ENCODE results near the gene COMMD10.

Gene COMMD10

DNA sequence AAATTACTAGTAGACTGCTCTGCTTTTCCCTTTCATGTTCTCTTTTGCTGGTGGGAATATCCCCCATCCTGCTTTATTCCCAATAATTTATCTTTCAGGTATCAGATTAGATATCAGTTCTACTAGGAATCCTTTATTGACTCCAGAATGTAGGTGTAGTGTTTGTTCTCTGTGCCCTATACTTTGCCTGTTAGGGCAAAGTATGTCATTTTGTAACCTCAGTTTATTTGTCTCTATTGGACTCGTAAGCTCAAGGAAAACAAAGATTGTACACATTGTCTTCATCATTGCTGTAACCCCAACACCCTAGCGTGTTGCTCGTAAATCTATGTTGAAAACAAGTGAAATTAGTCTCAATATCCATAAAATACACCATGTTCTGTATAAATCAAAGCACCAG, 190.5 kb downstream of the COMMD10 start:
- Mint-ChIP-seq H3K27me3 (no peaks in the 10 kb centered on the region), H3K9me3 (peaks cover 38% of the 10 kb centered on the region), H3K4me1 (ENCODE audit: low read depth) (peaks cover 8% of the 10 kb centered on the region), H3K36me3 (ENCODE audit: low read depth) (peaks cover 58% of the 10 kb centered on the region), H3K27ac (no peak overlapping the region), H3K4me3 (no peak overlapping the region)

DNA sequence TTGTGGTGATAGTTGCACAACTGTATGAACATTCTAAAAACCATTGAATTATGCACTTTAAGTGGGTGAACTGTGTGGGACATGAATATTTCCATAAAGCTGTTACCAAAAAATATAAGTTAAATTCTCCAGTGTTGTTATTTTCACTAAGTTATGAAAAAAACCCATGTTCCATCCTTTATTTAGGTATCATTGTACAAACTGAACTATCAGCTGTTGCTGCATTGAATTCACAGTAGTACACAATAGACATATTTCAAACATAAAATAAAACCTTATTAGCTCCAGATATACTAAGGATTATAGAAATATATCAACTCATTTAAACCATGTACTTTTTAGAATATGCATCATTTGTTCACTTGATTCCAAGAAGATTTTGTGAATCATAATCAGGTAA, 192.1 kb downstream of the COMMD10 start:
- peaks cover 13% of the 10 kb centered on the region for H3K4me1 Mint-ChIP-seq (ENCODE audit: low read depth)
- peaks cover 40% of the 10 kb centered on the region for H3K9me3 Mint-ChIP-seq
- H3K27ac Mint-ChIP-seq = no peak overlapping the region
- peaks cover 49% of the 10 kb centered on the region for H3K36me3 Mint-ChIP-seq (ENCODE audit: low read depth)
- no peaks in the 10 kb centered on the region for H3K27me3 Mint-ChIP-seq
- H3K4me3 Mint-ChIP-seq = no peak overlapping the region

DNA sequence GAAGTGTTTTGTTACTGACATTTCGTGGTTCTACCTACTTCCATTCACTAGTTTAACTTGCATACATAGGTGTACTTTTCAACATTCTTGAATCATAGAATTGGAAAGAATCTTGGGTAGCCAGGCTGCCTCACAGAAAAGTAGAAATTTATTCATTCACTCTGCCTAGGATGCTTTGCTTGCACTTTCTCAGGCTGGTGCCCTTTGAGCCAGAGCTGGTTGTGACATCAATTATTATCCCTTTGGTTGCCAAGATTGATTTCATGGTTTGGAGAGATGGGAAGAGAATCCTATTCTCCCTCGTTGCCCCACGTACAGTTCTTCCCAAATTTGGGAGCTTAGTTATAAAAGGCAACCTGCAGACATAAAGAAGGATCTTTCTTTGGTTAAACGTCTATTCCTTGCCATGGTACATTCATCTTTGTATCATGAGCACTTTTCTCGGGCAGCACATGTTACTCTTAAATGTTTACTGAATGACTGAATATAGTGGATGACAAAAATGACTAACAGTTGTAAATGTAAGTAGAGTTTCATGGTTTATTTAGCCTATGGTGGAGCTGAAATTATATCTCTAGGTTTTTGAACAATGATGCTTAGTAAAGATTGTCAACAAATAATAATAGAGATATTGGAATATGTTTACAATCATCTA, 195.5 kb downstream of the COMMD10 start:
- H3K36me3 Mint-ChIP-seq (ENCODE audit: low read depth) = peaks cover 51% of the 10 kb centered on the region
- peaks cover 32% of the 10 kb centered on the region for H3K9me3 Mint-ChIP-seq
- H3K4me1 Mint-ChIP-seq (ENCODE audit: low read depth) = peaks cover 13% of the 10 kb centered on the region
- no peaks in the 10 kb centered on the region for H3K27me3 Mint-ChIP-seq
- H3K27ac Mint-ChIP-seq = no peak overlapping the region
- no peak overlapping the region for H3K4me3 Mint-ChIP-seq

DNA sequence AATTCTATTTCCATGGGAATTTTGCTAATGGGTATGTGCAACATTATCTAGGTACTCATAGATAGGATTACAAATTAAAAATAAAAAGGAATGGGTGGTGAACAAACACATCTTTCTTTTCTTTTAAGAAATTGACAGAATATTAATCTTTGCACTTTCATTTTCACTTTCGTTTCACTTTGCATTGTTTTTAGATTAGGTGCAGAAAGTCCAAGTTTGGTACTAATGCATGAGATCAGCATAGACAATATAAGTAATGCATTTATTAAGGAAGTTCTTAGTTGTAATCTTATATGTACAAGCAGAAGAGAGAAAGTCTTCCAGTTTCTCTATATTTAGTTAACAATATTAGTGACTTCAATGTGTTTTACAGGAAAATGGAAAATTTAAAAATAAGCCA, 196.5 kb downstream of the COMMD10 start:
- Mint-ChIP-seq H3K9me3 (peaks cover 37% of the 10 kb centered on the region), H3K27ac (no peak overlapping the region), H3K36me3 (ENCODE audit: low read depth) (peaks cover 52% of the 10 kb centered on the region), H3K27me3 (no peaks in the 10 kb centered on the region), H3K4me3 (no peak overlapping the region), H3K4me1 (ENCODE audit: low read depth) (peaks cover 13% of the 10 kb centered on the region)

DNA sequence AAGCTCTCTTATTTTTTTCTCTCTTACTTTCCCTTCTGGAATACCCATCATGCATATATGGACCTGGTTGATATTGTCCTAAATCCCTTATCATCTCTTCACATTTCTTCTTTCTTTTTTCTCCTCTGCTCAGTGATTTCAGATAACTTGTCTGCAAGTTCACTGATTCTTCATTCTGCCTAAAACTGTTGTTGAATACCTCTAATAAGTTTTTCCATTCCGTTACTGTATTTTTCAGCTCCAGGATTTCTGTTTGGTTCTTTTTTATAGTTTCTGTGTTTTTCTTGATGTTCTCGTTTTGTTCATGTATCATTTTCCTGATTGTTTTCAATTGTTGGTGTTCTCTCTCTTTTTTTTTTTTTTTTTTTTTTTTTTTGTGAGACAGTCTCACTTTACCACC, 203.7 kb downstream of the COMMD10 start:
- H3K4me3 Mint-ChIP-seq = no peak overlapping the region
- H3K27me3 Mint-ChIP-seq = no peaks in the 10 kb centered on the region
- peaks cover 82% of the 10 kb centered on the region for H3K36me3 Mint-ChIP-seq (ENCODE audit: low read depth)
- no peaks in the 10 kb centered on the region for H3K4me1 Mint-ChIP-seq (ENCODE audit: low read depth)
- no peak overlapping the region for H3K27ac Mint-ChIP-seq
- H3K9me3 Mint-ChIP-seq = peaks cover 36% of the 10 kb centered on the region

DNA sequence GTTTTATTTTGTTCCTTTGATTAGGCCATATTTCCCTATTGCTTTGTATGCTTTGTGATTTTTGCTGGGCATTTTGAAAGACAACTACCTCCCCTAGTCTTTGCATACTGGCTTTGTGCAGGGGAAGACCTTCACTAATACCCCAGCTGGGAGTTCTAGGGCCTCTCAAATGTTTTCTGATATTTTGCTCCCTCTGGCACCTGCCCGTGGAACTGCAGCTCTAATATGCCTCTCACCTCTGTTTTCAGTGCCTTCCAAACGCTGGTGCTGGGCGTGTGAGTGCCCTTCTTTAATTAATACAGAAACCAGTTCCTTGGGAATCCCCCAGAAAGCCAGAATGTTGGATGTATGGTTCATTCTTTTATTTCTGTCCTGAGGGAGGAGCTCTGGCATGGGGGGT, 204.5 kb downstream of the COMMD10 start:
- H3K9me3 Mint-ChIP-seq = peaks cover 36% of the 10 kb centered on the region
- H3K27ac Mint-ChIP-seq = no peak overlapping the region
- H3K36me3 Mint-ChIP-seq (ENCODE audit: low read depth) = peaks cover 83% of the 10 kb centered on the region
- H3K27me3 Mint-ChIP-seq = no peaks in the 10 kb centered on the region
- H3K4me3 Mint-ChIP-seq = no peak overlapping the region
- H3K4me1 Mint-ChIP-seq (ENCODE audit: low read depth) = no peaks in the 10 kb centered on the region

DNA sequence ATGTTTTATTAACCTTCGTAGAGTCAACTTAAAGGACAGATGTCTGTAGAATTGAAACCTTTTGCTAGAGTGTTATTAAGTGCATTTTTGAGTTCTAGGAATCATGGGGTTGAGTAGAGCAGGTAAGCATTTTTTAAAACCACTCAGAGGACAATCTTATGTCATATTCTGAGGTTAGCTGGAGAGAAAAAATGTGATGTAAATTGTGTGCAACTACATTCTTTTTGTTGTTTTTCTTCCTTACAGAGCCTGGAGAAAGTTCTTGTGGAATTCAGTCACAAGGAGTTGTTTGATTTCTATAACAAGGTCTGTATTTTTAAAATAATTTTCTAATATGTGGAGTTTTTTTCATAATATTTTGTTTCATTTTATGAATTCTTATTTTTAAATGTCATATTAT, 206.4 kb downstream of the COMMD10 start:
- Mint-ChIP-seq H3K27me3 (no peaks in the 10 kb centered on the region), H3K9me3 (peaks cover 30% of the 10 kb centered on the region)

DNA sequence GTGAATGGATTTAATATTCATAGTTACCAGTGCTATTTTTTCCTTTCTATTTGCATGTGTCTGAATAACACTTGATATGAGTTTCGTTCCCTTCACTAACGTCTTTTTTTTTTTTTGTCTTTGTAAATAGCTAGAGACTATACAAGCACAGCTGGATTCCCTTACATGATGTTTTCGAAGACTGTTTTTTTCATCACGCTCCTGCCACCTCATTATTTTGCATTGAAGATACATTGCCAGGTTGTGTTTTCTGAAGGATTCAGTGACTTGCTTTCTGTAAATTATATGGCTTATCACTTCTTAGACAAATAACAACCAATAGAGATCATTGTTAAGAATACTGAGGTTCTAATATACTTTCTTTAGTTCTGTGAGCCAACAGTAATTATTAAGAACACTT, 207.5 kb downstream of the COMMD10 start:
- Mint-ChIP-seq H3K9me3 (peaks cover 30% of the 10 kb centered on the region), H3K36me3 (ENCODE audit: low read depth) (peaks cover 83% of the 10 kb centered on the region), H3K4me3 (no peak overlapping the region), H3K27me3 (no peaks in the 10 kb centered on the region), H3K4me1 (ENCODE audit: low read depth) (no peaks in the 10 kb centered on the region), H3K27ac (no peak overlapping the region)

More for the DNA sequence above, 206.4 kb downstream of the COMMD10 start:
- Mint-ChIP-seq H3K27ac (no peak overlapping the region), H3K4me1 (ENCODE audit: low read depth) (no peaks in the 10 kb centered on the region), H3K36me3 (ENCODE audit: low read depth) (peaks cover 83% of the 10 kb centered on the region), H3K4me3 (no peak overlapping the region)

DNA sequence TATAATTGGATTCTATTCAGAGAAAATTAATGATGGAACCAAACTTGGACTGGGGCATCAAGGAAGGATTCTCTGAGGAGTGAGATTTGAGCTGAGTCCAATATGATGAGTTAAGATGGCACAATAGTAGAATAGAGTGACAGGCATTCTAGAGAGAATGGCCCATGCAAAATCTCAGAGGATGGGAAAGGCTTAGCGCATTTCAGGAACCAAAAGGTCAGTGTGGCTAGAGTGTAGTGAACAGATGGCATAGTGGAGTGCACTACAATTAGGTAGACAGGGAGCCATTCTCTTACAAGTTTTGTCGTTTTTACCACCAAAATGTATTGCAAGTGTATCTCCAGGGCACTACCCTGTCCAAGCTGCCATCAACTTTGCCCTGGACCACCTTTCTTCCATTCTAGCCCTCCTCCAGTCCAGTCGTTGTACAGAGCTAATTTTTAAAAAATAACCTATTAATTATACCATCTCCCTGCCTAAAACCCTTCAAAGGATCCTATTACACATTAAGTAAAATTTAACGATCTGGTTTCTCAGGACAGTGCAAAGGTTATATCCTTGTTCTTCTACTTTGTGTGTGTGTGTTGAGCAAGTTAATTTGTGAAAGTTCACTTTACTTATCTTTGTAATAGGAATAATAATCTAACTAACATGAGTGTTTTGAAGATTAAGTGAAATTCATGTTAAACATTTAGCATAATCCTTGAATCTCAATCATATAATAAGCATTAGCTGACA, 211.7 kb downstream of the COMMD10 start:
- Mint-ChIP-seq H3K27me3 (no peaks in the 10 kb centered on the region), H3K4me3 (no peak overlapping the region), H3K9me3 (peaks cover 28% of the 10 kb centered on the region), H3K36me3 (ENCODE audit: low read depth) (peaks cover 86% of the 10 kb centered on the region), H3K27ac (no peak overlapping the region), H3K4me1 (ENCODE audit: low read depth) (no peaks in the 10 kb centered on the region)

DNA sequence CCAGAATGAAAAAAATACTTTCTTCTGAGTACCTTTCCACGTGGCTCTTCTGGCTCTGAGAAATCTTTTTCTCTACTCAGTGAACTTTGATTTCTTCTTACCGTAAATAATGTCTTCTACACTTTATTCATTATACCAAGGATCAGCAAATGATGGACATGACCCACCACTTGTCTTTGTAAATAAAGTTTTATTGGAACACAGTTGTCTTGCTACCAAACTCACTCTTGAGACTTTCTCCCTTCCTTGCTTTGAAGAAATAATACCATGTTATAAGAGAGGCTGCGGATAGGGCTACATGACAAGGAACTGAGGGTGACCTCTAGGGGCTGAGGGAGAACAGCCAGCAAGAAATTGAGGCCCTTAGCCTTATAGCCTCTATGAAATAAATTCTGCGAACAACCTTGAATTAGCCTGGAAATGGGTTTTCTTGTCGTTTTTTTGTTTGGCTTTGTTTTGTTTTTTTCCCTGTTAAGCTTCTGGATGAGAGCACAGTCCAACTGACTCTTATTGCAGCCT, 212.5 kb downstream of the COMMD10 start:
- H3K27me3 Mint-ChIP-seq = no peaks in the 10 kb centered on the region
- H3K36me3 Mint-ChIP-seq (ENCODE audit: low read depth) = peaks cover 87% of the 10 kb centered on the region
- H3K9me3 Mint-ChIP-seq = peaks cover 27% of the 10 kb centered on the region
- no peaks in the 10 kb centered on the region for H3K4me1 Mint-ChIP-seq (ENCODE audit: low read depth)
- H3K4me3 Mint-ChIP-seq = no peak overlapping the region
- H3K27ac Mint-ChIP-seq = no peak overlapping the region

DNA sequence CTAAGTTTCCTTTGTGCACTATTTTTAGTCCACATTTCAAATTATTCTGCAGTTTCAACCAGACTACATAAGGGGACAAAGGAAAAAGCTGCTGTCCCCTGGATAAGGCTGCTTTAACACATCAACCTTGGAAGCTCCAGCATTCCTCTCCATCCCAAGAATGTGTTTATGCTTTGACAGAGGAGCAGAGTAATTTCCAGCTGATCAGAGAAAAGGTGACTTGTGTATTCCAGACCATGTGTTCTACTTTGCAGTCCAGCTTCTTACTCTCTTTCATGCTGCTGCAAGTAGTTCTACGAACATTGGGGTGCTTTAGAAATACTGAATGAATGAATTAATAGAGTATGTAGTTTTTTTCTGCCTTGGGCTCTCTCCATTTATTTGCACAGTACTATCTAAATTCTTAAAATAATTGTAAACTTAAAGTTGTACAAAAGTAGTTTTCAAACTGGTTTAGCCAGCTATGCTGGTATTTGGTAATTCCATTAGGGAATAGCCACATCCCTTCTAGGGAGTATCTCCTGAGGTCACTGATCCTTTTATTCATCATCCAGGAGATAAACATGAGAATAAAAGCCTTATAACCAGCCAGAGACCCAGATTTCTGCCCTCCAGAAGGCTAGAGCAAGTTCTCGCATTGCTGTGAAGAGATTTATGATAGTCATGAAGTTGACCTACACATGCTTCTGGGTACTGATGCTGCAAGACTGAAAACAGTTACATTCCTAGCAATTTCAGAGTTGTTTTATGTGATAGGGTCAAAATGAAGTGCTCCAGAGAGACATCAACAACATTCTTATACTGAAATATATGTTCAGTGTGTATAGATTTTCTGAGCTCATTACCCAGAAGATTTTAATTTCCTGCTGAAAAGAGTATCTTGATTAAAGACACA, 215.2 kb downstream of the COMMD10 start:
- Mint-ChIP-seq H3K36me3 (ENCODE audit: low read depth) (peaks cover 89% of the 10 kb centered on the region), H3K9me3 (peaks cover 31% of the 10 kb centered on the region), H3K4me1 (ENCODE audit: low read depth) (no peaks in the 10 kb centered on the region), H3K27ac (no peak overlapping the region), H3K4me3 (no peak overlapping the region), H3K27me3 (no peaks in the 10 kb centered on the region)

DNA sequence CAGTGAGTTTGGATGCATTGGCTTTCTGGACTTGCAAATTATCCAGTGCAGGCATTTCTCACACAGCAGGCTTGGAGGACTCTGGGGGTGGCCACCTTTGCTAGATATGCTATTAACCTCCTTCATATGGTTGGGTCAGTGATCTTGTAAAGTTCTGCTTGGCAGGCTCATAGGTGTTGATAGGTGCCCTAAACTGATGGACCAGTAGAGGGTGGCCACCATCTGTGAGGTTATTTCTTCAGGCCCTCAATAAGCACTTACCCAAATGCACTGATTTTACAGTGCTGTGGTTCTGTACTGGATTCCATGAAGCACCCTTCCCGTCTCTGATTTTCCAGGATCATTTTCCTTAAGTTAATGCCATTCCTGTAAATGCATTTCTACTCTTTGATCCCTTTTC, 216.3 kb downstream of the COMMD10 start:
- Mint-ChIP-seq H3K27ac (no peak overlapping the region), H3K4me3 (no peak overlapping the region), H3K27me3 (no peaks in the 10 kb centered on the region), H3K4me1 (ENCODE audit: low read depth) (no peaks in the 10 kb centered on the region), H3K9me3 (peaks cover 35% of the 10 kb centered on the region), H3K36me3 (ENCODE audit: low read depth) (peaks cover 91% of the 10 kb centered on the region)

DNA sequence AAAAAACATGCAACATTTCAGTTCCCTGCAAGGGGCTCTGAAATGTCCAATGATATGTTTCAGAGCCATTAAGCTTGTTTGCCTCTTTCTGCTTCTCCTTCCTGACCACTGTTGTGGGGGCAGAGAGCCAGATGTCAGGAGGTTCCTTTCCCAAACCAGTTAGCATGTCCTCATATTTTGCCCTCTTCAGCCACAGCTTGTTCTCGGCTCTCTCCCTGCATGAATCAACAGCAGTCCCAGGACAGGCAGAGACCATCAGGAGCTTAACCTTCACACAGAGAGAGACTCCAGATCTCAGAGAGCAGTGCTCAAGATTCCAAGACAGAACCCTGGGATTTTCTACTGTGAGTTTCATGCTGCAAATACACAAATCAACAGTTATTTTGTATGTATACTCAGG, 218.5 kb downstream of the COMMD10 start:
- Mint-ChIP-seq H3K4me1 (ENCODE audit: low read depth) (no peaks in the 10 kb centered on the region), H3K27ac (no peak overlapping the region), H3K9me3 (peaks cover 33% of the 10 kb centered on the region), H3K36me3 (ENCODE audit: low read depth) (peaks cover 93% of the 10 kb centered on the region), H3K4me3 (no peak overlapping the region), H3K27me3 (no peaks in the 10 kb centered on the region)

DNA sequence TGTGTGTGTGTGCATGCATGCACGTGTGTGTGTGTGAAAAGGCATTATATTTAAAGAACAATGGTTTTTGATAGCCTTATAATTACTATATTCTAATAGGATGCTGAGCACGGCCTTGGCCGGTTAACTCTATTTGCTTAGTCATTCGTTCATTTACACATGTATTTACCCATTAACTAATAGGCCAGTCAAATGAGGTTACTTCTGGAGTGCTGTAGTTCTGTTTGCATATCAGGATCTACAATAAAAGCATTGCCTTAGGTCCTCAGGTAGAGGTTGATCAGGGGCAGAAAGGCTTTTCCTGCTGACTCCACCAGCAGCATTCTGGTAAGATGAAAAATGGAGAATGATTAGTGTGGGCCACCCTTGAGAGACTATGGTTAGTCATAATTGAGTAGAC, 219.0 kb downstream of the COMMD10 start:
- Mint-ChIP-seq H3K27ac (no peak overlapping the region), H3K36me3 (ENCODE audit: low read depth) (peaks cover 90% of the 10 kb centered on the region), H3K4me1 (ENCODE audit: low read depth) (no peaks in the 10 kb centered on the region), H3K4me3 (no peak overlapping the region), H3K27me3 (no peaks in the 10 kb centered on the region), H3K9me3 (peaks cover 33% of the 10 kb centered on the region)

DNA sequence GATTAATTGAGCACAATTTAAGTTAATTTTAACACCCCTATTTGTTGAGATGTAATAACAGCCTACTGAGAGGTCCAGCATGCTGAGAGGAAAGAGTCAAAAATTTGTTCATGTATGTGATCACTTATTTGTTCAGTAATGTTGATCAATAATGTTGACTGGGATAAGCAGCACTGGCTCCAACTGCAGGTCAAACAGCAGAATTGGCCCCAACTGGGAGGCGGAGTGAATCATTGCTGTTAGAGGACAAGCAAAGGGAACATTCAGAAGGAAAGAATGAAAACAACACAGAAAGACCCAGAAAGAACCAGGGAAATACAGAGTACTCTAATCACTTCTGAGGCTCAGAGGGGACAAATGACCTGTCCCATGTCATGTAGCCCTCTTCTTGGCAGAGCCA, 221.1 kb downstream of the COMMD10 start:
- no peak overlapping the region for H3K27ac Mint-ChIP-seq
- peaks cover 36% of the 10 kb centered on the region for H3K9me3 Mint-ChIP-seq
- H3K4me3 Mint-ChIP-seq = no peak overlapping the region
- no peaks in the 10 kb centered on the region for H3K27me3 Mint-ChIP-seq
- H3K36me3 Mint-ChIP-seq (ENCODE audit: low read depth) = peaks cover 85% of the 10 kb centered on the region
- H3K4me1 Mint-ChIP-seq (ENCODE audit: low read depth) = no peaks in the 10 kb centered on the region
